HG02759 (cell line): ENCODE data around the gene ZNF254.
"Not testable (repeated sequence)": the region's sequence is repeated elsewhere in the genome, so short reads cannot be mapped to it uniquely, and the experiment has no call there.

Source experiments
- ATAC-seq: cut with Tn5 transposase; IDR thresholded peaks from one replicate; pipeline ENCODE4 v1.9.1; 2021; ENCODE audit warnings: mild to moderate bottlenecking, moderate library complexity; ENCODE audit not compliant: unreplicated experiment

ZNF254 gene

DNA sequence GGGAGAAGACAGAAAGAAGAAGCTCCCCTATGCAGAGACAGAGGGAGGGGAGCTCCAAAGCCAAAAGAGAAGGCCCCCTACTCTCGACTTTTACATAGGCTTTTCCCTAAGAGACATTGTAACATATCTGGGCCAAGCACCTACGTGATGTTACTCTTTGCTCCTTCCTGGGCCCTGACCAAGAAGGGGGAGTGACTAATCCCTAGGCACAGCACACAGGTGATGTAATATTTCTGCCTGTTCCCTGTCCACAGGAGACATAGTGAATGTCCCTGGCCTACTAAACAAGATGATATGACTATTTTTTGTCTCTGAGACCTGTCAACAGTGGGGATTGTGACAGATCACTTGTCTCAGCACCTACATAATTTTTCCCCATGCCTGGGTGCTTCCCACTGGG lies 15.9 kb upstream of the ZNF254 start:
- no peak for ATAC-seq

DNA sequence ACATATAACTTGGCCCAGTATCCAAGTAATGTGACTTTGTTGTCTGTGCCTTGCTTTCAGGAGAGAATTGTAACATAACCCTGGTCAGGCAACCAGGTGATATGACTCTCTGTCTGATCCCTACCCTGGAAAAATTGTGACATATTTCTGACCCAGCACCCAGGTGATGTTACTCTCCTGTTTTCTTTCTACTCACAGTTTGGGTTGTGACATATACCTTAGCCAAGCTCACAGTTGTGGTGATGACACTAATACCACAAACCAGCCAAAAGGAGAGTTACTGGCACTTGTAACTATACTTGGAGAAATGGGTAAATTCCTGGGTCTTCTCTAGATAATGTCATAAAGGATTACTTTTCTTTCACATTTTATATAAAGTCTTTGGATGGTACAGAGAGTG lies 14.3 kb upstream of the ZNF254 start:
- ATAC-seq: no peak

DNA sequence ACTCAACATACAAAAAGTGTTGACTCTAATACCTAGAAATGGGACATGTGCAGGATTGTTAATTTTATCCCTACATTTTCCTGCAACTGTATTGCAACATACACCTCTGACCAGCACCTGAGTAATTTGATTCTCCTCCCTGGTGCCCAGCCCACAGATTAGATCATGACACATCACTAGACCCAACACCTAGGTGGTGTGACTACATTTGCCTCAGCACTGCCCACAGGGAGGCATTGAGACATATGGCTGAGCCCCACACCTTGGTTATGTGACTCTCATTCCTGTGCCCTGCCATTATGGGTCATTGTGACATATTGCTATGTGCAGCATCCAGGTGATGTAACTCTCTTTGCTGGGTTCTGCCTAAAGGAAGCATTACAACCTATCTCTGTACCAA lies 13.2 kb upstream of the ZNF254 start:
- no peak for ATAC-seq

DNA sequence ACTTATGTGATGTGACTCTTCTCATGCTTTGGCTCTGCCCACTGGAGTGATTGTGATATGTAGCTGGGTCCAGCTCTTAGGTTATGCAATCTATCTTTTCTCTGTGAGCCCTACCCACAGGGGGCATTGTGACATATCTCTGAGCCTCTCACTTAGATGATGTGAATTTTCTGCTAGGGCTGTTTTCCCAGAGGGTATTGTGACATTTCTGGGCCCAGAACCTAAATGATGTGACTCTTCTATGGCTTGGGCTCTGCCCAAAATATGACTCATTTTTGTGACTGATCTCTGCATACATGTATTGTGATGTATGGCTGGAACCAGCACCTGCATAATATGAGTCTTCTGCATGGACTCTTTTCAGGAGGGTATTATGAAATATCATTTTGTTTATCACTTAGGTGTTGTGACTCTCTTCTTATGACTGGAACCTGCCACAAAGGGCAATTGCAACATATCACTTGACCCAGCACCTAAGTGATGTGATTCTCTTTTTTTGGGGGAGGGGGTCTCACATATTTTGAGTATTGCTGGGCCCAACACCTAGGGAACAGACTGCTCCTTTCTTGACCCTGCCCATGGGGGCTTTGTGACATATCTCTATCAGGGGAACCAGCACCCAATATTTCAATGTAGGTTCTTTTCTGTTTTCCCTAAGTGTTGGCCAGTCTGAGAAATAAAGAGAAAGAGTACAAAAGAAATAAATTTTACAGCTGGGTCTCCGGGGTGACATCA lies 12.1 kb upstream of the ZNF254 start:
- no peak for ATAC-seq

DNA sequence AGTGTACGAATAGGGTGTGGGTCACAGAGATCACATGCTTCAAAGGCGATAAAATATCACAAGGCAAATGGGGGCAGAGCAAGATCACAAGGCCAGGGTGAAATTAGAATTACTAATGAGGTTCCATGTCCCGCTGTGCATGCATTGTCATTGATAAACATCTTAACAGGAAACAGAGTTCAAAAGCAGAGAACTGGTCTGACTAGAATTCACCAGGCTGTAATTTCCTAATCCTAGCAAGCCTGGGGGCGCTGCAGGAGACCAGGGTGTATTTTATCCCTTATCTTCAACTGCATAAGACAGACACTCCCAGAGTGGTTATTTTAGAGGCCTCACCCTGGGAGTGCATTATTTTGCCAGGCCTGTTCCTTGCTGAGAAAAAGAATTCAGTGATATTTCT lies 11.5 kb upstream of the ZNF254 start:
- ATAC-seq: not testable (repeated sequence)

DNA sequence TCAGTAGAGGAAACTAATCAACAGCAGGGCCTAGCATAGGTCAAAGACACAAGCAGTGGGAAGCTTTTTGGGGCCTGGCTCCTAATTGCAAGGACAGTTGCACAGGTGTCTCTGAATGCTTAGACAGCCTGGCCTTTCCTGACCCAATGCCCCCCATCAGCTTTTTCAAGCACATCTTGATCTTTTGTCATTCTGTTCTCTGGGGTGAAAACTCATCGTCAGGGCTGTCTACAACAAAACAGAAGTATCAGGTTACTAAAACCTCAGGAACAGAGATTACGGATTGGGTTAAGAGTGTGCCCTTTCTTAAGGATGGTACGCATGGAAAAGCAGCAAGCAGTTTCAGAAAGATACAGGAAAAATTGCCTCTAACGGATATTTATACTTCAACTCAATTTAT lies 8.3 kb upstream of the ZNF254 start:
- no peak for ATAC-seq

DNA sequence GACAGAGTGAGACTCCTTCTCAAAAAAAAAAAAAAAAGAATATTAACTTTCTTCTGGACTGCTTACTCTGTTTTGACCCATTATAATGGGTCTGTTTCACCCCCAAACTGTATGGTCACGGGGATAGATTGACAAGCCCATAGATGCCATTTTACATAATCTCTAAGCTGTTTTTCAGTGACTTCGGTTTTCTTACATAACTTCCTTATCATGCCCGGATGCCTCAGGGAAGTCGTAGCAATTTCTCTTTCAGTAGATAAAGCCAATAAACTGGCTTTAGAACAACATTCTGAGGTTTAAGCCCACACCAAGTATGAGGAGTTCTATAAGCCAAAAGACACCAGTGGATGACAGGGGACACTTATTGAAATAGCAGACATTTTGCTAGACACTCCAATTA lies 5.9 kb upstream of the ZNF254 start:
- no peak for ATAC-seq

DNA sequence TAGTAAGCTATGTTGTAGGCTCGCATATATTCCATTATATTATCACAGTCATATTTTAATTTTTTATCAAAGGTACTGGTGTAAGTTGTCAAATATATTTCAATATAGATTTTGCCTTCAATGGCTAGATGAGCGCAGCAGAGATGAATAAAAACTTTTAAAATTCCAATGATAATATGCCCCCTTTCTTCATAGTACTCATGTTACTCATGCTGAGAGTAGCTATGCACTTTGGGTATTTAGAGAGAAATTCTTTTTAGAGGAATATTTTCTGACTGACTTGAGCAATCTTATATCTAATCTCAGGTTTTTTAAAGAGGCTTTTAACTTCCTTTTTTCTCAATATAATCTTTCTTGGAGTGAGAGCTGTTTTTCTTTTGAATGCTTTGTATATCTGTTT lies 11.4 kb downstream of the ZNF254 start:
- no peak for ATAC-seq

DNA sequence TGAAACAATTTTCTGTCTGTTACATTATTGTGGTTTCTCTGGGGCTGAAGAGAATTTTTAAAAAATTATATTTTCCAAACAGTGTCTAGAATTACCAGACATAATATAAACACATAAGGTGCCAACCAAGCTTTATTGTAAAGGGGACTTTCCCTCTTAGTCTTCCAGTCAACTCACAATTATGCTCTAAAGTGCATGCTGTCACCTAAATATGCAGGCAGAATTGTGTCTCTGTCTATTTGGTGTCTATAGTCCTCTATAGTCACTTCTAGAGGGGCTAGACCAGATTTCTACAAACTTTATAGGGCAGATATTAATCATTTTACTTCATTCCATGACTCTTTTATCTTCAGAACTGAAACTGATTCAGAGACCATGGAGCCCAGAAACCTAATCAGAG lies 12.8 kb downstream of the ZNF254 start:
- no peak for ATAC-seq

DNA sequence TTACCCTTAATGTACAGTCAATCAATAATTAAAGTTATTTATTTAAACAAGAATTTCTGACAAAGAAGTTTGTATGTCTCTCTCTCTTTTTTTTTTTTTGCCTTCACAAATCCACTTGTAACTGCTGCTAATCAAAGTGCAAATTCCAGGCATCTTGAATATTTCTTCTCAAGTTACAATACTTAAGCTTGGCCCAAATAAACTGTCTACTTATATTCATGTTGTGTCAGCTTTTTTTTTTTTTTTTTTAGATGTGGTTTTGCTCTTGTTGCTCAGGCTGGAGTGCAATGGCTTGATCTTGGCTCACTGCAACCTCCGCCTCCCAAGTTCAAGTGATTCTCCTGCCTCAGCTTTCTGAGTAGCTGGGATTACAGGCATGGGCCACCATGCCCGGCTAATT lies 13.6 kb downstream of the ZNF254 start:
- ATAC-seq: not testable (repeated sequence)

DNA sequence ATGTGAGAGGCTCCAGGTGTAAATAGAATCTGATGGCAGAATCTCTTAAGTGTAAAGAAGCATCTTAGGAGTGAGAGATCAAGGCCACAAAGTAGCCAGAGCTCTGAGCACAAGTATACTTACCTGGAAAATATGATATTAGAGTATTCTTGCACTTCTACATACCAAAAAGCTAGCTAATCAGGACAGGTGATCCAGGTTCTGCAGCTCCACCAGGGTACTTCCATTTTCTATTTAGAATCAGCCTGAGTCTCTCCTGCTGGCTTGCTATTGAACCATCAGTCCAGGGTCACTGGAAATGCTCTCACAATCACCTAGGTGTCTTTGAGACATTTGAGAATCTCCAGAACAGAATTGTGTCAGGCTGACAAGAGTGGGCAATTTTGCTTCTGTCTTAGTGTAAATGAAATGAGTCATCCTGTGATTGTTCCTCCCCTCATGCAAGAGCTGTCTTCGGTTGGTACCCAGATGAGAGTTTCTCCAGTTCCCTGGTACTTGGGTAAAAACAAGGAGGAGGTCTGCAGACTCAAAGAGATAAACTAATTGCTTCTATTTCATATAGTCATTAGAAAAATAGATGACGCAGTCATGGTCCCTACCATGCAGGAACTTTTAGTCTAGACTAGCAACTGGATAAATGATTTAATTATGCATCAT lies 14.6 kb downstream of the ZNF254 start:
- ATAC-seq: no peak

DNA sequence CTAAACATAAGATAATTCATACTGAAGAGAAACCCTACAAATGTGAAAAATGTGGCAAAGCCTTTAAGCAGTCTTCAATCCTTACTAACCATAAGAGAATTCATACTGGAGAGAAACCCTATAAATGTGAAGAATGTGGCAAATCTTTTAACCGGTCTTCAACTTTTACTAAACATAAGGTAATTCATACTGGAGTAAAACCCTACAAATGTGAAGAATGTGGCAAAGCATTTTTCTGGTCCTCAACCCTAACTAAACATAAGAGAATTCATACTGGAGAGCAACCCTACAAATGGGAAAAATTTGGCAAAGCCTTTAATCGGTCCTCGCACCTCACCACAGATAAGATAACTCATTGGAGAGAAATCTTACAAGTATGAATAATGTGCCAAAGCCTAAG lies 40.6 kb downstream of the ZNF254 start:
- ATAC-seq: no peak

DNA sequence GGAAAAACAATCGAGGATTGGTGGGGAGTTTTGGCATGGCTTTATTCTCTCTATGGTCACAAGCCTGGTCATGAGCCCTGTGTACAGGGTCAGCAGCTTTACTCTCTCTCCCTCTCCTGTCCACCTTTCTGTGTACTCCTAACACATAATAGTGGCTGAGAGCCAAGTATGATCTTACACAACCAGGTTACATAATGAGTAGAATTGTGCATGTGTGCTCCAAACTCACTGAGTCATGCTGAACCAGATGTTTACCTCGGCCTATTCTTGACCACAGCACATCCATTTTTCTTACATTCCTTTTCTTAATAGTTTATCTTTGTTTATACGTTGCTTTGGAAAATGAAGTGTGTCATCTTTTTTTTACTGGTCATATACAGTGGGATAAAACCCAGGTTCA lies 53.1 kb downstream of the ZNF254 start:
- no peak for ATAC-seq

DNA sequence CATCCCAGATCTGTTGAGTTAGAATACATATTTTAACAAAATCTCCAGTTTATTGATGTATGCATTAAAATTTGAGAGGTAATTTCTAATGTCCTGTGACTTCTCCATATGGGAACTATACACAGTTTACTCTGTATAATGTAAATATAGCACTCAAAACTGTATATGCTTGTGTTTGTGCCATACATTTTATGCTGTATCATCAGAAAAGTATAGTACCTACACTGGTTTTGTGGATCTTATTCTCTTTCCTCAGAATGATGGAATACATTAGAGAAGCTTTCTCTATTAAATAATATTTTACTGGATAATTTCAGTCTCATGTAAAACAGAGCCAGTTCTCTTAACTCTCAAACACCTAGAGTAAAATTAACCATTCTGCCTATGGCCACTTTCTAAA lies 53.6 kb downstream of the ZNF254 start:
- no peak for ATAC-seq

DNA sequence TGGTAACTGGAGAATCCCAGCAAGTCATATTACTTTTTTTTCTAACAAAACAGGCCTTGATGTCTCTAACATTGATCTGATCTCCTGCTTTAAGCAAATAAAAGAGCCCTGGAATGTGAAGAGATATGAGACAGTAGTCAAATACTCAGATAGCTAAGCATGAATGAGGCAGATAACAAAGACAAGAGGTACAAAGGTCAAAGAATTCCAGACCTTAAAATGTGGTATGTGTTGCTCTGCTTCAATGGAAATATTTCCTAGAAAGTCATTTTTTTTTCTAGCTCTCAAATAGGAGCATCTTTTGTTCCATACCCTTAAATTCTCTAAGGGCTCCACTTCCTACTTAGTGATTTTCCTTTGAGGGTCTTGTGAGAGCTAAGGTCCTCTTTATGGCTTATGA lies 54.6 kb downstream of the ZNF254 start:
- no peak for ATAC-seq

DNA sequence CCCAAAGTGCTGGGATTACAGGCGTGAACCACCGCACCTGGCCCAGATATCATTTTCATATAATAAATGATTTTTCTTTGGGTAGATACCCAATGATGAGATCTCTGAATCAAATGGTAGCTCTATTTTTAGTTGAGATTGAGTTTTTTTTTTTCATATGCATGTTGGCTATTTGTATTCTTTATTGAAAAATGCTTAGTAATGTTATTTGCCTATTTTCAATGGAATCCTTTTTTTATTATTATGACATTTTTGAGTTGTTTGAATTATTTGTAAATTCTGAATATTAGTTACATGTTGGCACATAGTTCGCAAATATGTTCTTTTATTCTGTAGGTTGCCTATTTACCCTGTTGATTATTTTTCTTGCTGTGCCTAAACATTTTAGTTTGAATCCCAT lies 55.8 kb downstream of the ZNF254 start:
- no peak for ATAC-seq

DNA sequence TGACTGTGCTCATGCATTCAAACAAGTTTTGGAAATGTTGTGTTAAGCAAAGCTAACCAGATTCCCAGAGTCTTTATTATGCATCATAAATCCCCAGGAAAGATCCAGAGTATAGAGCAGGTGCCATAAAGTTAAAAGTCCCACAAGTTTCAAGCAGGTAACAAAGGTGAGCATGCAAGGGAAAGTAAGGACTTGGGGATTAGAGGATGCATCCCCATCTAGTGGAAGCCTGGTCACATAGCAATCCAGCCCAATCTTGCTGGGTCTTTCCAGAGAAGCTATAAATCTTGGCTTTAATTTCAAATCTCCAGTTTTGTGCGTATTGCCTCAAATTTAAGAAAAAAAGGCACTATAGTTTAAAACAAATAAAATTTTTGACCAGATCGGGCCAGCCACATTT lies 72.7 kb downstream of the ZNF254 start:
- ATAC-seq: no peak

DNA sequence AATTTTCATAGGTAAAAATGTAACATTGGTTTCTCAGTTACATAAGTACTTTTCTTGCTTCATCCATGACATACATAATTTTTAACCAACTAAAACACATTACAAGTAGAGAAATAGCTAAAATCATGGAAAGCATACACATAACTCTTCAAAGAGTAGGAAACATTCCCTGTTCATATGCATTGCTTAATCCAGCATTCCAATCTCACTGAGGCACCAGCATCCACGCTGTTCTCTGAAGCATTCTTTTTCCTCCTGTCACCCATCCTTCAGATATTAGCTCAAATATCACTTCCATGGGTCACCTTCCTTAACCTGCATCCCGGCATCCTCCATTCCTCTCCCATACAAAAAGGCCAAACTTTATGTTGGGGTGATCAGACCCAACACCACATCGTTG lies 79.1 kb downstream of the ZNF254 start:
- no peak for ATAC-seq

DNA sequence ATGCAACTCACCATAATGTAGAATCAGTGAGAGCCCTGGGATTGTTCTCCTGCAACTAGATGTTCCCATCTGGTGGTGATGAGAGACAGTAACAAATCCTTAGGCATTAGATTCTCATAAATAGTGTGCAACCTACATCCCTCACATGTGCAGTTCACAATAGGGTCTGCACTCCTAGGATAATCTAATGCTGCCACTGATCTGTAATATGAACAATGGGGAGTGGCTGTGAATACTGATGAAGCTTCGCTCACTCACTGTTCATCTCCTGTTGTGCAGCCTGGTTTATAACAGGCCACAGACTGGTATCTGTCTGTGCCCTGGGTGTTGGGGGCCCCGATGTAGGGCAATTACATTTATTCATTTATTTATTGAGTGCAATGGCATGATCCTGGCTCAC lies 86.9 kb downstream of the ZNF254 start:
- ATAC-seq: no peak

DNA sequence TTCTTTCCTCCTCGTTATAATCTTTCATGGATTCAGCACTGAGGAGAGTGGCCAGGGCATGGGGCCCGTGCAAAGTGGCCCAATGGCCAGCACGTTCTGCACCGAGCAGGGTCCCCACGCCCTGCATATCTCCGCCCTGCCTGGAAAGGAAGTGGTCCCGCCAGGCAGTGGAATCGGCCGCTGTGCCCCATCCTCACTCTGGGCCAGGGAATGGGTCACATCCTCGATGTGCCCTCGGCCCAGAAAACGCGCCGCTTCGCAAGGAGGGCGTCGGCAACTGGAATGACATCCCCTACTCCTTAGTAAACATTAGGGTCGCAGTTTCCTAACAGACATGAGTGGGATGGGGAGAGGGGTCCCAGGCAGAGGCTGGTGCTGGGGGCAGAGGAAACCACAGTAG lies 90.7 kb downstream of the ZNF254 start:
- ATAC-seq: no peak

DNA sequence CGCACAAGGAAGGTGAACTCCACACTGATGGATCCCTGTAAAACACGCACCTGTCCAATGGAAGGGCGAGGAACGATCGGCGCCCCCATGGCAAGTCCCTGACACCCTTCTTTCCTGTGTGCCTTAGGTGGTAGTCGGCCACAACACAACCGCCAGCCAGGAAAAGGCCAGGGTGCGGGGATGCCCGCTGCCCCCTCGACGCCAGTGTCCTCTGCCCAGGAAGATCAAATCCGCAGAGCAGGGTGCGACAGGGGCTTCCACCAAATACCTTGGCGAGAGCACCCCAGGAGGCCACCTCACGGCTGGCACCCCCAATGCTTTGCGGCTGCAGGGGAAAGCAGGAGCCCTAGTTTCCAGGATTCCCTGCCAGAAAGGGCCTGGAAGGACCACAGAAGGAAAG lies 91.2 kb downstream of the ZNF254 start:
- no peak for ATAC-seq
